ENCODE data around the gene TCAIM.

GRCh38 chr3:44416031-44417030, 77.8 kb downstream of the TCAIM start:
- TF ChIP-seq ZBTB7A (IDR thresholded peaks at IDR 0.05; ENCODE audit: low read depth) (no peak), CEBPB (IDR thresholded peaks at IDR 0.05) (no peak)
